Bronchial smooth muscle cell (primary cell): ENCODE data around the gene P4HA1. TPM values are rescaled to one million over a fixed set of nuclear protein-coding genes. Genes with fewer than 3 reads are reported as not detected.

Experiments
- total RNA-seq: library from RNA; depleted of rRNA; stranded (reverse); fragments of >200 nt; gene quantifications from 2 replicates; pipeline ENCODE4 v1.2.1, GENCODE V29; 2014

The P4HA1 gene
- total RNA-seq, result 110 and 152 TPM in 2 replicates

GRCh38 chr10:73096449-73097304, at the start of gene P4HA1:
P4HA1 (minus strand) TSS chr10:73096866; CDS start chr10:73074883, 21,983 bp downstream.

GRCh38 chr10:73110345-73110849, 13.7 kb upstream of the P4HA1 start, which contains the start of gene NUDT13:
NUDT13 (plus strand) TSS chr10:73110455; CDS start chr10:73114366, 3,911 bp downstream.

Other genes starting within 250 kb of the P4HA1 start
- gene OIT3, start 203.1 kb downstream of the P4HA1 start, total RNA-seq, result 0.26 and 0.32 TPM in 2 replicates
- not detected in 2 replicates for gene PLA2G12B, start 142.1 kb downstream of the P4HA1 start, total RNA-seq
- gene NUDT13, start 13.6 kb upstream of the P4HA1 start, total RNA-seq, result 1.5 and 1.6 TPM in 2 replicates
- 16.7 and 18.1 TPM in 2 replicates for gene ECD, start 71.1 kb upstream of the P4HA1 start, total RNA-seq
- 27.9 and 44.2 TPM in 2 replicates for gene FAM149B1, start 71.3 kb upstream of the P4HA1 start, total RNA-seq
- 13.9 and 15.6 TPM in 2 replicates for gene DNAJC9, start 150.4 kb upstream of the P4HA1 start, total RNA-seq
- 51.9 and 52.3 TPM in 2 replicates for gene MRPS16, start 155.8 kb upstream of the P4HA1 start, total RNA-seq